GM23248 (cell line): Measurements from ENCODE around the gene AGAP1. TPM values are rescaled to one million over a fixed set of nuclear protein-coding genes. Genes with fewer than 3 reads are reported as not detected.

Source experiments
- DNase-seq: peaks from one replicate; pipeline ENCODE4 v3.0.0-alpha.2; 2015
- H2AFZ ChIP-seq: fragments of 200-600 bp; sonication (generic); 2 replicates; pipeline ENCODE4 v1.6.1; 2016; ENCODE audit warnings: antibody characterized with exemption
- H3F3A ChIP-seq: fragments of 200-600 bp; sonication (generic); 2 replicates; pipeline ENCODE4 v1.6.1; 2016; ENCODE audit warnings: mild to moderate bottlenecking, antibody characterized with exemption, mixed run types; ENCODE audit not compliant: insufficient read depth
- H3K27ac ChIP-seq: fragments of 200-600 bp; sonication (generic); 2 replicates; pipeline ENCODE4 v1.5.1; 2016; ENCODE audit warnings: mild to moderate bottlenecking
- H3K27me3 ChIP-seq: fragments of 200-600 bp; sonication (generic); replicated peaks from 2 replicates; pipeline ENCODE4 v1.6.1; 2016; ENCODE audit warnings: mild to moderate bottlenecking; ENCODE audit not compliant: insufficient read depth
- H3K36me3 ChIP-seq: fragments of 200-600 bp; sonication (generic); 2 replicates; pipeline ENCODE4 v1.6.1; 2016; ENCODE audit warnings: low read depth, mild to moderate bottlenecking
- H3K4me1 ChIP-seq: fragments of 200-600 bp; sonication (generic); 2 replicates; pipeline ENCODE4 v1.6.1; 2016; ENCODE audit warnings: mild to moderate bottlenecking; ENCODE audit not compliant: insufficient read depth
- H3K4me2 ChIP-seq: fragments of 200-600 bp; sonication (generic); one replicate; pipeline ENCODE4 v1.6.1; 2016; ENCODE audit warnings: mild to moderate bottlenecking; ENCODE audit not compliant: unreplicated experiment
- H3K4me3 ChIP-seq: fragments of 200-600 bp; sonication (generic); 2 replicates; pipeline ENCODE4 v1.5.1; 2016; ENCODE audit warnings: mild to moderate bottlenecking
- H3K79me2 ChIP-seq: fragments of 200-600 bp; sonication (generic); 2 replicates; pipeline ENCODE4 v1.6.1; 2016; ENCODE audit warnings: mild to moderate bottlenecking; ENCODE audit not compliant: insufficient read depth
- H3K9ac ChIP-seq: fragments of 200-600 bp; sonication (generic); 2 replicates; pipeline ENCODE4 v1.6.1; 2016; ENCODE audit warnings: mild to moderate bottlenecking
- H3K9me2 ChIP-seq: fragments of 200-600 bp; sonication (generic); 2 replicates; pipeline ENCODE4 v1.6.1; 2016; ENCODE audit warnings: mixed run types, mild to moderate bottlenecking, moderate library complexity; ENCODE audit not compliant: insufficient read depth
- H3K9me3 ChIP-seq: fragments of 200-600 bp; sonication (generic); one replicate; pipeline ENCODE4 v1.6.1; 2017; ENCODE audit warnings: low read depth
- H4K20me1 ChIP-seq: fragments of 200-600 bp; sonication (generic); 2 replicates; pipeline ENCODE4 v1.6.0; 2016; ENCODE audit not compliant: insufficient read depth
- EZH2 ChIP-seq: fragments of 200-600 bp; sonication (generic); IDR thresholded peaks from 2 replicates; pipeline ENCODE4 v1.6.1; 2018; ENCODE audit warnings: antibody characterized with exemption, mild to moderate bottlenecking; ENCODE audit not compliant: insufficient read depth, poor library complexity, severe bottlenecking
- EZH2phosphoT487 ChIP-seq: fragments of 200-600 bp; sonication (generic); IDR thresholded peaks from 2 replicates; pipeline ENCODE4 v1.6.1; 2018; ENCODE audit warnings: antibody characterized with exemption, moderate library complexity, mild to moderate bottlenecking, low read depth; ENCODE audit not compliant: insufficient read depth
- WGBS, 2 experiments: methylation state at CpG; one replicate each; pipeline ENCODE4 v1.1.6; 2015 to 2017; ENCODE audit warnings: low lambda C conversion rate in 2 of 2, low coverage in 1 of 2; ENCODE audit errors: missing lambda C conversion rate in 2 of 2; 5-methylcytosine and 5-hydroxymethylcytosine counted together
- in situ Hi-C: fragments of 300-500 bp; cut with MboI; formaldehyde crosslinking; loops from 2 replicates; pipeline ENCODE4 v1.15.0; 2020
- polyA plus RNA-seq: library from polyadenylated mRNA; unstranded; fragments of >200 nt; fragmentation: Nextera tagmentation; extraction: Ambion mirVana; gene quantifications from 2 replicates; pipeline ENCODE4 v1.2.1, GENCODE V29; 2016
- total RNA-seq: library from RNA; depleted of rRNA; stranded (reverse); fragments of >200 nt; shearing (Covaris generic); gene quantifications from 2 replicates; pipeline ENCODE4 v1.2.3, GENCODE V29; 2014

AGAP1 gene
- total and polyA plus RNA-seq, 2 experiments from 2014 or later: 2.2 to 9.9 TPM

DNA sequence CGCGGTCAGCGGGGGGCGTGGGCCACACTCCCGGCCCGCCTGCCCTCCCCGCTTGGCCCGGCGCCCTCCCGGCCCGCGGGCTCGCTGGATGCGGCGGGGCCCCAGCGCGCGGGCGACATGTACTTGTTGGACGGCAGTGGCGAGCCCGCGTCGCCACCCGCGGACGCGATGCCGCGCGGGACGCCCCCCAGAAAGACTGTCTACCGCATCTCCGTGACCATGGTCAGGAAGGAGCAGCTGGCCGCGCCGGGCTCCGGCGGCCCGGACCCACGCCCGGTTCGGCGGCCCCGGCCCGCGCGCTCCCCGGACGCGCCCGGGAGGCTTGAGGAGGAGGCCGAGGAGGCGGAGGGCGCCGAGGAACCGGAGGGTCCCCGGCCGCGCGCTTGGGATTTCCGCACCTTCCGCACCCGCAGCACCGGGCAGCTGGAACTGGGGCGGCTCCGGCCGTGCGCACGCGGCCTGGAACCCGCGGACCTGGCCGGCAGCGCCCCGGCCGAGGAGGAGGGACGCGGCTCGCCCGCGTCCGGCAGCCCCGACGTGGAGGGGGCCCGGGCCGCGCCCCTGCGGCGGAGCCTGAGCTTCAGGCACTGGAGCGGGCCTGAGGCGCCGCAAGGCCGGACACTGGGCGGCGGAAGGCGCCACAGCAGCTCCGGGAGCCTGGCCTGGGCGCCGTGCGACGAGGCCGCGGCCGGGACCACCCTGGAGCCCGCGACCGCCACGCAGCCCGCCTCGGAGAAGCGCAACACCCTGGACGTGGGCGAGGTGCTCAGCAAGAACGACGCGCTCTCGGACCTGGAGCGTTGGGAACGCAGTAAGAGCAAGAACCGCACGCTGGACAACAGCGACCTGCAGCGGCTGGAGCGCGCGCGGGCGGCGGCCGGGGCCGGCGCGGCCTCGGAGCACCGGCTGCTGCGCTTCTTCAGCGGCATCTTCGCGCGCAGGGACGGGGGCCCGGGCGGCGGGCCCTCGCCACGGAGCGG is 176.4 kb downstream of the AGAP1 start:
- no peak for TF ChIP-seq EZH2phosphoT487
- TF ChIP-seq EZH2: no peak
- in situ Hi-C loops: loop anchor here (10.0 kb wide), 1 partner anchor 65 kb away; no protein-coding TSS in a partner anchor
- peak; percentile 96 for DNase-seq
- no peaks in the 10 kb centered on the region for H3K27me3 ChIP-seq
- H4K20me1 ChIP-seq: no peaks in the 10 kb centered on the region
- H3K27ac ChIP-seq: no peak overlapping the region
- H3K9ac ChIP-seq: peak overlapping the region; percentile 76
- no peaks in the 10 kb centered on the region for H3K9me3 ChIP-seq
- peaks cover 57% of the 10 kb centered on the region for H3K79me2 ChIP-seq
- H3K4me2 ChIP-seq: peak overlapping the region; percentile 65
- H2AFZ ChIP-seq: peak overlapping the region; percentile 44; the same call in 1 of the 2 replicates
- no peaks in the 10 kb centered on the region for H3K36me3 ChIP-seq
- peak overlapping the region; percentile 77 for H3K4me3 ChIP-seq
- peaks cover 10% of the 10 kb centered on the region for H3K4me1 ChIP-seq
- 1% methylated on average over 63 to 74 of the region's 148 CpGs for WGBS, 2 experiments
- peaks cover 8% of the 10 kb centered on the region; the same call in 1 of the 2 replicates for H3F3A ChIP-seq
- H3K9me2 ChIP-seq: no peaks in the 10 kb centered on the region

DNA sequence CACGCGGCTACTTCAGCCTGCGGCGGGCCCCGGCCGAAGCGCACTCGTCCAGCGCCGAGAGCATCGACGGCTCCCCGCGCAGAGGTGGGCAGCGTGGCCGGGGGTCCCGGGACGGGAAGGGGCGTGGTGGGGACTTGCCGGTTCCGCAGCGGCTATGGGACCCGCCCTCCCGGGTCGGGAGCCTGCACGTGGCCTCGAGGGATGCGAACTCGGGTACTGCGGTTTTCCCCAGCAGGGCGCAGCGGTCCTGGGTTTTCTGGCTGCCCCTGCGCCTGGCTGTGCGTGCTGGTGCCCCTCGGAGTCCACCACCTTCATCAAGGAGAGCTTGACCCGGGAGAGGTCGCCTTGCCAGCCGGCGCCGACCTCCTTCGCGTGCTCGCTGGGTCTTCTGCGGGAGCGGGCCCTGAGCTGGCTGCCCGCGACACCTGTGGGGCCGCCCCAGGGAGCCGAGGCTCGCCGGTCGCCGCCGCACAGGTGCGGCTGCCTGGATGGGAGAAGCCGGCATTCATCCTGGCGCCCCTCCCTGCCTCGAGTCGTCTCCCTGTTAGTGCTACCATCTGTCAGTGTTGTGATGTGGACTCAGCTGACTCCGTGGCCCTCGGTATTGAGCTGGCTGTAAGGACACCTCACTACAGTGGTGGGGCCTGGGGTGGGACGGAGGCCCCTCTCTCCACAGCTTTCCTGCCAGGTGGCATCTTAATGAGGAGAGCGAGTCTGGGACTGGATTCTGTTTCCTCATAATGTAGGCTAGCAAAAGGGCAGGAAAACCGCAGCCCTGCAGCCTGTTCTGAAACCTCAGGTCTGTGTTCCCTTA is 177.3 kb downstream of the AGAP1 start:
- no peaks in the 10 kb centered on the region for H3K27me3 ChIP-seq
- H2AFZ ChIP-seq: no peak overlapping the region
- 17 to 35% methylated on average over 33 to 47 of the region's 64 CpGs for WGBS, 2 experiments
- no peak for TF ChIP-seq EZH2phosphoT487
- no peak for TF ChIP-seq EZH2
- H3K36me3 ChIP-seq: no peaks in the 10 kb centered on the region
- H3K4me3 ChIP-seq: peak overlapping the region; percentile 77
- H3K9me2 ChIP-seq: no peaks in the 10 kb centered on the region
- in situ Hi-C loops: loop anchor here (10.0 kb wide), 1 partner anchor 66 kb away; no protein-coding TSS in a partner anchor
- peak overlapping the region; percentile 65 for H3K4me2 ChIP-seq
- peaks cover 7% of the 10 kb centered on the region for H3K4me1 ChIP-seq
- H3F3A ChIP-seq: peaks cover 10% of the 10 kb centered on the region
- H3K27ac ChIP-seq: no peak overlapping the region
- peak overlapping the region; percentile 76; the same call in 1 of the 2 replicates for H3K9ac ChIP-seq
- H3K79me2 ChIP-seq: peaks cover 58% of the 10 kb centered on the region
- H4K20me1 ChIP-seq: peaks cover 5% of the 10 kb centered on the region; the same call in 1 of the 2 replicates
- no peaks in the 10 kb centered on the region for H3K9me3 ChIP-seq
- DNase-seq: no peak

DNA sequence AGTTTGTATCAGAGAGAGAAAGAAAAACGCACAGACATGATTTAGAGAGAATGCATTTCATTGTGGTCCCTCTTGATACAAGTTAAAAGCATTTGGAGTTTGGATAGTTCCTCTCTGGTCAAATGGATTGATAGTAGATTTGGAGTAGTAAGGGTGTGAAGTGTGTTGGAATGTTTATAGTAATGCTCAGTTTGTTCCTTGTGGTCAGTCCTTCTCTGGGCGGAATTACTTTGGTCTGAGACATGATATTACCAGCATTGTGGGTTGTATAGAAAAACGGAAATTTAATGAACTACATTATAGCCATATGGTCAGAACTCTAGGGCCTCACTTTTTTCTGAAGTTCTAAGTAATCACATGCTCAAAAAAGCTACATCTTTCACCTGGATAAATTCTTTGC is 178.9 kb downstream of the AGAP1 start:
- Histone ChIP-seq H4K20me1 (peaks cover 12% of the 10 kb centered on the region; the same call in 1 of the 2 replicates), H3K4me2 (no peak overlapping the region), H3K36me3 (no peaks in the 10 kb centered on the region), H3K27ac (no peak overlapping the region), H3K9me2 (no peaks in the 10 kb centered on the region), H3K4me3 (no peak overlapping the region), H3F3A (peaks cover 23% of the 10 kb centered on the region), H2AFZ (no peak overlapping the region), H3K9ac (no peak overlapping the region), H3K27me3 (no peaks in the 10 kb centered on the region), H3K79me2 (peaks cover 61% of the 10 kb centered on the region), H3K4me1 (peaks cover 13% of the 10 kb centered on the region), H3K9me3 (no peaks in the 10 kb centered on the region)
- TF ChIP-seq EZH2 (no peak), EZH2phosphoT487 (no peak)
- WGBS, 2 experiments: 53 to 67% methylated on average over 3 of the region's 3 CpGs
- in situ Hi-C loops: loop anchor here (10.0 kb wide), 1 partner anchor 68 kb away; no protein-coding TSS in a partner anchor
- DNase-seq: no peak

DNA sequence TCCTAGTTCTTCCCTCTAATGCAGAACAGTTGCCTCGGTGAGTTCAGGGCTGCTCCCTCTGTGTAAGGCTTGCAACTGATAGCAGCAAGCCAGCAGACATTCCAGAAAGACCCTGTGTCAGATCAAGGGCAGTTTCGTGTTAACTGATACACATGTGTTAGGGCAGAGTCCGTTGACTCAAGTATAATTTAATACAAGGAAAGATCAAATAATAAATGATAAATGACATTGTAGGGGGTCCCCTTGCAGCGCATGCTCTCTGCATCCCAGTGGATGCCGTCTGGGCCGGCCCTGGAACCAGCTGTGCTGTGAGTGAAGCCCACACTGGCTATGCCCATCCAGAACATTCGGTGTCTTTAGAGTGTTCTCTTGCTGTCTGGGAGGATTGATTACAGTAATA is 180.3 kb downstream of the AGAP1 start:
- Histone ChIP-seq H3K27ac (no peak overlapping the region), H4K20me1 (peaks cover 12% of the 10 kb centered on the region; the same call in 1 of the 2 replicates), H3K4me1 (peaks cover 13% of the 10 kb centered on the region), H2AFZ (no peak overlapping the region), H3K9ac (no peak overlapping the region), H3K27me3 (no peaks in the 10 kb centered on the region), H3K4me3 (no peak overlapping the region), H3K9me3 (no peaks in the 10 kb centered on the region), H3K79me2 (peaks cover 76% of the 10 kb centered on the region), H3K9me2 (no peaks in the 10 kb centered on the region), H3K36me3 (no peaks in the 10 kb centered on the region), H3F3A (peaks cover 15% of the 10 kb centered on the region), H3K4me2 (no peak overlapping the region)
- in situ Hi-C loops: loop anchor here (10.0 kb wide), 1 partner anchor 69 kb away; no protein-coding TSS in a partner anchor
- 50 to 56% methylated on average over 7 of the region's 7 CpGs for WGBS, 2 experiments
- no peak for DNase-seq
- no peak for TF ChIP-seq EZH2phosphoT487
- TF ChIP-seq EZH2: no peak
